ENCODE results near the gene ASPHD1. TPM values are rescaled to one million over a fixed set of nuclear protein-coding genes. Genes with fewer than 3 reads are reported as not detected.

Gene ASPHD1
- total and polyA plus RNA-seq, 2 of the 8 experiments (the other 6 are each of a cell fraction or from before 2014, with no cell fraction given): 14.5 to 18.6 TPM

DNA sequence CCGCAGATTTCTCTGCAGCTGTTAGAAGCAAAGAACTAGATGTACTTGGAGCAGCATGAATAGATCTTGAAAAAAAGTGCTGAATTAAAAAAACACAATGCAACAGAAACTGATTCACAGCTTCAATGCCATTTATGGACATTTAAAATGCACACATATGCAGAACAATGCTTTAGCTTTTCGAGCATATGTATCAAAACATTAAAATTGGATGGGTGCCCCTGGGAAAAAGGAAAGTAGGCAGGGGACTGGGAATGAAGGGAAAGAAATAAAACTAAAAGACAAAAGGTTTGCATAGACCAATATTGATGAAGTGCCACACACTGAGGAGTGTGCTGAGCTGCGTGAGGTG, 20.7 kb downstream of the ASPHD1 start:
- Histone ChIP-seq H3K9me3 (ENCODE audit: insufficient read depth in 2 of 2, low read depth in 1 of 2, low read length in 1 of 2) (no peaks in the 10 kb centered on the region), H2BK120ac (replicated peaks; ENCODE audit: low read depth, low read length) (no peak overlapping the region)
- CTCF ChIA-PET (ENCODE audit: partially characterized antibody): interaction anchor here (1.3 to 1.5 kb wide), 2 partner anchors 9 to 23 kb away, joined by 3 to 4 read pairs; no protein-coding TSS in a partner anchor
- TF ChIP-seq FOSL1 (IDR thresholded peaks at IDR 0.05; ENCODE audit: insufficient read depth, low read depth, low read length): no peak
- TF ChIP-seq KDM5A (IDR thresholded peaks at IDR 0.05; ENCODE audit: low read length): no peak
- TF ChIP-seq ATF2 (IDR thresholded peaks at IDR 0.05; ENCODE audit: low read length): no peak
- TF ChIP-seq MAFK (IDR thresholded peaks at IDR 0.05; ENCODE audit: low read depth, low read length): no peak
- no peak for TF ChIP-seq HDAC2 (IDR thresholded peaks at IDR 0.05; ENCODE audit: borderline replicate concordance in 1 of 2, low read depth in 2 of 2, low read length in 2 of 2)
- TF ChIP-seq, protein P1, sequence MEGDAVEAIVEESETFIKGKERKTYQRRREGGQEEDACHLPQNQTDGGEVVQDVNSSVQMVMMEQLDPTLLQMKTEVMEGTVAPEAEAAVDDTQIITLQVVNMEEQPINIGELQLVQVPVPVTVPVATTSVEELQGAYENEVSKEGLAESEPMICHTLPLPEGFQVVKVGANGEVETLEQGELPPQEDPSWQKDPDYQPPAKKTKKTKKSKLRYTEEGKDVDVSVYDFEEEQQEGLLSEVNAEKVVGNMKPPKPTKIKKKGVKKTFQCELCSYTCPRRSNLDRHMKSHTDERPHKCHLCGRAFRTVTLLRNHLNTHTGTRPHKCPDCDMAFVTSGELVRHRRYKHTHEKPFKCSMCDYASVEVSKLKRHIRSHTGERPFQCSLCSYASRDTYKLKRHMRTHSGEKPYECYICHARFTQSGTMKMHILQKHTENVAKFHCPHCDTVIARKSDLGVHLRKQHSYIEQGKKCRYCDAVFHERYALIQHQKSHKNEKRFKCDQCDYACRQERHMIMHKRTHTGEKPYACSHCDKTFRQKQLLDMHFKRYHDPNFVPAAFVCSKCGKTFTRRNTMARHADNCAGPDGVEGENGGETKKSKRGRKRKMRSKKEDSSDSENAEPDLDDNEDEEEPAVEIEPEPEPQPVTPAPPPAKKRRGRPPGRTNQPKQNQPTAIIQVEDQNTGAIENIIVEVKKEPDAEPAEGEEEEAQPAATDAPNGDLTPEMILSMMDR (IDR thresholded peaks at IDR 0.05; ENCODE audit: control extremely low read depth in 1 of 3, insufficient read depth in 1 of 3, low read depth in 1 of 3, low read length in 3 of 3): no peak
- TF ChIP-seq SRF (IDR thresholded peaks at IDR 0.05; ENCODE audit: low read depth, low read length): no peak
- no peak for TF ChIP-seq RAD21 (IDR thresholded peaks at IDR 0.05 in 1 of 2, conservative IDR thresholded peaks at IDR 0.05 in 1 of 2; ENCODE audit: low read depth in 2 of 2, low read length in 2 of 2)

More for the DNA sequence above, 20.7 kb downstream of the ASPHD1 start:
- H4K5ac ChIP-seq (ENCODE audit: insufficient read length, low read depth, low read length): no peak overlapping the region
- no peak overlapping the region for H3K56ac ChIP-seq (replicated peaks; ENCODE audit: insufficient read length, low read depth, low read length)
- POLR2A ChIA-PET (ENCODE audit: partially characterized antibody): interaction anchor here (1.6 to 4.3 kb wide), 2 partner anchors 10 to 20 kb away, joined by 5 to 25 read pairs; no protein-coding TSS in a partner anchor
- no peak overlapping the region for H3K4me3 ChIP-seq (ENCODE audit: extremely low read depth in 1 of 4, insufficient read depth in 2 of 4, low read depth in 3 of 4, low read length in 4 of 4)
- no peak overlapping the region for H3K4me2 ChIP-seq (ENCODE audit: insufficient read depth in 1 of 2, low read depth in 2 of 2, low read length in 2 of 2)
- H3K18ac ChIP-seq (ENCODE audit: extremely low read depth, low read length): no peak overlapping the region
- no peak overlapping the region for H2BK5ac ChIP-seq (ENCODE audit: low read depth, low read length)
- H3K14ac ChIP-seq (ENCODE audit: insufficient read length): no peak overlapping the region
- no peak overlapping the region for H4K8ac ChIP-seq (ENCODE audit: extremely low read depth, insufficient read depth, low read length)
- H3K27ac ChIP-seq (ENCODE audit: low read depth, low read length): no peak overlapping the region
- H2BK20ac ChIP-seq (ENCODE audit: low read length): no peak overlapping the region
- no peak for FAIRE-seq
- peaks cover 5% of the 10 kb centered on the region; the same call in 1 of the 2 replicates for H3K23me2 ChIP-seq (ENCODE audit: low read depth, low read length)
- no peak overlapping the region for H3K23ac ChIP-seq (ENCODE audit: insufficient read length)
- peaks cover 0 to 9% (median under 1%) of the 10 kb centered on the region in 4 experiments; a peak in 4 of 8 replicates for H3K36me3 ChIP-seq (ENCODE audit: control insufficient read depth in 2 of 4, insufficient read depth in 4 of 4, low read length in 3 of 4)
- H2BK12ac ChIP-seq (ENCODE audit: low read depth, low read length): no peak overlapping the region
- H2AK5ac ChIP-seq (ENCODE audit: low read depth, low read length): no peak overlapping the region
- H2AFZ ChIP-seq (ENCODE audit: low read length): no peak overlapping the region
- peaks cover 3 to 4% of the 10 kb centered on the region in 2 experiments for H4K20me1 ChIP-seq (replicated peaks in 1 of 2; ENCODE audit: control insufficient read depth in 1 of 2, insufficient read depth in 2 of 2, low read length in 2 of 2)
- no peaks in the 10 kb centered on the region for H3K27me3 ChIP-seq (replicated peaks in 1 of 4; ENCODE audit: control insufficient read depth in 3 of 4, extremely low read depth in 1 of 4, insufficient read depth in 3 of 4, low read length in 3 of 4)
- no peaks in the 10 kb centered on the region for H3K79me1 ChIP-seq (ENCODE audit: low read depth, low read length)
- no peak overlapping the region for H3K9ac ChIP-seq (replicated peaks in 1 of 4; ENCODE audit: extremely low read depth in 1 of 4, low read depth in 3 of 4, low read length in 3 of 4)
- no peak overlapping the region for H4K91ac ChIP-seq (replicated peaks; ENCODE audit: insufficient read length, low read length)
- 0 out of 7 replicates have a peak, but pooled peaks cover 0 to 2% (median 0%) of the 10 kb centered on the region in 4 experiments for H3K4me1 ChIP-seq (replicated peaks in 1 of 4; ENCODE audit: control insufficient read depth in 3 of 4, insufficient read depth in 4 of 4, low read length in 3 of 4)
- H3K79me2 ChIP-seq (ENCODE audit: control insufficient read depth in 1 of 2, insufficient read depth in 2 of 2, low read length in 2 of 2): peaks cover 0 to 5% of the 10 kb centered on the region in 2 experiments; a peak in 1 of 4 replicates
- no peak overlapping the region for H3K4ac ChIP-seq (replicated peaks; ENCODE audit: insufficient read length, low read depth, low read length)
- no peak for DNase-seq (ENCODE audit: low read depth in 1 of 2, low spot score in 2 of 2)
- no peak overlapping the region for H2BK15ac ChIP-seq (ENCODE audit: low read length)
- WGBS, 2 experiments (ENCODE audit: extremely low coverage in 1 of 2, insufficient coverage in 1 of 2, insufficient read length in 1 of 2, insufficient replicate concordance in 2 of 2, low coverage in 1 of 2, low lambda C conversion rate in 2 of 2, missing lambda C conversion rate in 1 of 2): 87% methylated on average over 3 of the region's 3 CpGs; no CpG with 5 or more reads in 1 of the 2 experiments

Data from H1 (cell line).